AG04449 (cell line): Measurements from ENCODE around the gene TOMM70.

Experiments
- CTCF ChIA-PET: fragments of 350-600 bp; formaldehyde crosslinking; extraction: SDS; loops from one replicate; lab custom pipeline; 2021; ENCODE audit warnings: antibody characterized with exemption; lab: Yijun Ruan, JAX
- POLR2A ChIA-PET: fragments of 400-600, 350-600 bp; formaldehyde crosslinking; extraction: SDS; loops from one replicate; lab custom pipeline; 2020; ENCODE audit warnings: antibody characterized with exemption, inconsistent platforms; lab: Yijun Ruan, JAX
- DNase-seq: peaks from one replicate; pipeline ENCODE4 v3.0.0-alpha.2; 2010; ENCODE audit warnings: low read depth, low spot score
- H3K4me3 ChIP-seq: 2 replicates; pipeline ENCODE4 v1.5.1; 2011; ENCODE audit warnings: low read depth, mild to moderate bottlenecking, control low read depth, low read length
- CTCF ChIP-seq: IDR thresholded peaks from one replicate; pipeline ENCODE4 v1.5.1; 2011; ENCODE audit warnings: mild to moderate bottlenecking, moderate library complexity, low read length, control low read depth, inconsistent platforms; ENCODE audit not compliant: insufficient read depth; ENCODE audit errors: missing control alignments

The TOMM70 gene

DNA sequence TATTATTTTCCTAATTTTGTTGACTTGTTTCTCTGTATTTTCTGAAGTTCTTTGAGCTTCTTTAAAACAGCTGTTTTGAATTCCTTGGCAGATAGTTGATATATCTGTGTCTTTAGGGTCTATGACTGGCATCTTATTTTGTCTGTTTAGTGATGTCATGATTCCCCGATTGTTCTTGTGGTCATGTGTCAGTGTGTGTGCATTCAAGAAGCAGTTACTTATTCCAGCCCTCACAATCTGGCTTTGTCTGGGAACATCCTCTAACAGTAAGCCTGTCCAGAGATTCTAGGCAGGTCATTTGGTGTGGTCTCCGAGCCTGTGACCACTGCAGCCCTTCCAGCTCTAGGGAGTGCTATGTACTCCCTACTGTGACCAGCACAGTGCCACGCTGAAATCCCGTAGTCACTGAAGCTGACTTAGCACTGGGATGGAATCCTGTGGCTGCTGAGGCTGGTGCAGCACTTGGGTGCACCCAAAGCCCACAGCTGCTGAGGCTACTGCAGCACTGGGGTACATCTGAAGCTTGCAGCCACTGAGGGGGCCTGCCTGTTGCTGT lies 7.2 kb upstream of the TOMM70 start:
- DNase-seq: no peak
- no peak for TF ChIP-seq CTCF
- ChIA-PET POLR2A (no interaction called here), CTCF (interaction anchor here (0.9 to 1.3 kb wide), 2 partner anchors 15 to 56 kb away, joined by 3 read pairs; no protein-coding TSS in a partner anchor)
- H3K4me3 ChIP-seq: no peak overlapping the region

DNA sequence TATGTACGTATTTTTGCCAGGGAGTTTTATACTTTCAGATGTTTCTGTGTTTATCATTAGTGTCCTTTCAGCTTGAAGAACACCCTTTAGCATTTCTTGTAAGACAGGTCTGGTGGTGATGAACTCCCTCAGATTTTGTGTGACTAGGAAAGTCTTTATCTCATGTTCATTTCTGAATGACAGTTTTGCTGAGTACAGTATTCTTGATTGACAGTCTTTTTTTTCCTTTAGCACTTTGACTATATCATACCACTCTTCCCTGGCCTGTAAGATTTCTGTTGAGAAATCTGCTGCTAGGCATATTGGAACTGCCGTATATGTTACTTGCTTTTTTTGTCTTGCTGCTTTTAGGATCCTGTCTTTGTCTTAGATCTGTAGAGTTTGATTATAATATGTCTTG lies 6.3 kb upstream of the TOMM70 start:
- ChIA-PET CTCF (interaction anchor here (0.9 kb wide), 1 partner anchor 57 kb away, joined by 3 read pairs; no protein-coding TSS in a partner anchor), POLR2A (no interaction called here)
- H3K4me3 ChIP-seq: no peak overlapping the region
- no peak for TF ChIP-seq CTCF
- DNase-seq: no peak

DNA sequence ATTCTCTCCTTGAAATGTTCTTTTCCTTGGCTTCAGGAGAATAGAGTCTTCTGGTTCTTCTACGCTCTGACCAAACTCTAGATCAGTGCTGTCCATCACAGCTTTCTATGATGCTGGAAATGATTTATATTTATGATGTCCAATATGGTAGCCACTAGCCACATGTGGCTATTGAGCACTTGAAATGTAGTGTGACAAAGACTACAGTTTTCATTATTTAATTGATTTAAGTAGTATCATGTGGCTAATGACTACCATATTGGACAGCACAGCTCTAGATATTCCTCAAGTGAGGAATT lies 3.3 kb upstream of the TOMM70 start:
- no peak for DNase-seq
- ChIA-PET POLR2A (no interaction called here), CTCF (no interaction called here)
- TF ChIP-seq CTCF: no peak
- H3K4me3 ChIP-seq: no peak overlapping the region

DNA sequence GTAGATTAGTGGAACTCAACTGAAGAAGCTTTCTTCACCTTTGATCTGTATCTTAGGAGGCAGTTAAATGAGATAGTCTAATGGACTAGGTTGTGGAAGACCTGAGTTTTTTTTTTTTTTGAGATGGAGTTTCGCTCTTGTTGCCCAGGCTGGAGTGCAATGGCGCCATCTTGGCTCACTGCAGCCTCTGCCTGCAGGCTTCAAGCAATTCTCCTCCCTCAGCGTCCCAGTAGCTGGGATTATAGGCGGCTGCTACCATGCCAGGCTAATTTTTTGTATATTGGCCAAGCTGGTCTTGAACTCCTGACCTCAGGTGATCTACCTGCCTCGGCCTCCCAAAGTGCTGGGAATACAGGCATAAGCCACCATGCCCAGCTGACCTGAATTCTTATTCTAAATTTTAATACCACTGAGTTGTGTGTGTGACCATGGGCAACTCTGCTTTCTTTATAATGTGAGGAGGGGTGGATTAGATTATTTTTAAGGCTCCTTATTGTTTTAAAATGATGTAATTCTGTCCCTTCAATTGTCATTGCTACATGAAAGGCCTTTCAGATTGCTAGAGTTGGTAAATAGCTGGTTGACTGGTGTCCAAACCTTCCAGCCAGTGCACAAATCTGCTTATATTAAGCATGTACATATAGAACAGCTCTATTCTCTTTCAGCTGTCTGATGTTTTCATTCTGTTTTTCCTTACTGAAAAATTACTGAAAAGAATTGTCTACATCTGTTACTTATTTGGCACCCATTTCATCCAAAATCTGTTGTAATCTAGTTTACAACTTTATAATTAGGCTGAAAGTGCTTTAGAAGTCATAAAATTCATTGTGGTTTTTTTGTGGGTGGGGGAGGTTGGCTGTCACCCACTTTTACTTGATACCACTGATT lies 2.7 kb upstream of the TOMM70 start:
- ChIA-PET CTCF (no interaction called here), POLR2A (no interaction called here)
- TF ChIP-seq CTCF: no peak
- H3K4me3 ChIP-seq: peak overlapping the region; percentile 7
- no peak for DNase-seq

GRCh38 chr3:100402891-100403290 lies 2.0 kb upstream of the TOMM70 start:
- ChIA-PET CTCF (interaction anchor here (1.5 to 2.0 kb wide), 2 partner anchors 12 to 189 kb away, joined by 5 to 6 read pairs; no protein-coding TSS in a partner anchor), POLR2A (no interaction called here)
- peak overlapping the region; percentile 84 for H3K4me3 ChIP-seq
- no peak for DNase-seq
- no peak for TF ChIP-seq CTCF

- CTCF ChIA-PET: interaction anchor here (0.9 to 2.0 kb wide), 6 partner anchors 11 to 210 kb away, joined by 3 to 6 read pairs (median 4); partner anchors contain the start of gene NIT2
- POLR2A ChIA-PET: interaction anchor here (0.7 to 1.5 kb wide), 3 partner anchors 60 to 124 kb away, joined by 3 to 5 read pairs (median 3); partner anchors contain the start of gene NIT2
- H3K4me3 ChIP-seq: peak overlapping the region; percentile 84
- TF ChIP-seq CTCF: no peak
- DNase-seq: no peak
Observed at GRCh38 chr3:100402256-100402655, 1.4 kb upstream of the TOMM70 start.
